GM19351 (cell line): ENCODE results near the gene RBMS3.
"Not testable (repeated sequence)": the region's sequence is repeated elsewhere in the genome, so short reads cannot be mapped to it uniquely, and the experiment has no call there.

Source experiments
- ATAC-seq: cut with Tn5 transposase; IDR thresholded peaks from one replicate; pipeline ENCODE4 v1.9.1; 2021; ENCODE audit warnings: mild to moderate bottlenecking, moderate library complexity; ENCODE audit not compliant: unreplicated experiment

Gene RBMS3

GRCh38 chr3:29473481-29474170 lies 192.8 kb downstream of the RBMS3 start:
- not testable (repeated sequence) for ATAC-seq

GRCh38 chr3:29475305-29475840 lies 194.5 kb downstream of the RBMS3 start:
- no peak for ATAC-seq

- no peak for ATAC-seq
These were observed 195.0 kb downstream of the RBMS3 start for GRCh38 chr3:29475854-29476253.

- no peak for ATAC-seq
These were observed 197.7 kb downstream of the RBMS3 start for GRCh38 chr3:29478611-29479010.

GRCh38 chr3:29481249-29481648 lies 200.4 kb downstream of the RBMS3 start:
- no peak for ATAC-seq

- no peak for ATAC-seq
These were observed 201.3 kb downstream of the RBMS3 start for GRCh38 chr3:29481969-29482767.

GRCh38 chr3:29484633-29485032 lies 203.8 kb downstream of the RBMS3 start:
- no peak for ATAC-seq

GRCh38 chr3:29486096-29486495 lies 205.2 kb downstream of the RBMS3 start:
- ATAC-seq: no peak

- ATAC-seq: no peak
These were observed 206.0 kb downstream of the RBMS3 start for GRCh38 chr3:29486917-29487316.

- ATAC-seq: no peak
These were observed 208.1 kb downstream of the RBMS3 start for GRCh38 chr3:29488922-29489321.

- no peak for ATAC-seq
These were observed 212.2 kb downstream of the RBMS3 start for GRCh38 chr3:29493109-29493508.

- ATAC-seq: no peak
These were observed 213.6 kb downstream of the RBMS3 start for GRCh38 chr3:29494305-29495036.

- no peak for ATAC-seq
These were observed 216.4 kb downstream of the RBMS3 start for GRCh38 chr3:29497282-29497681.

GRCh38 chr3:29502771-29503170 lies 221.9 kb downstream of the RBMS3 start:
- ATAC-seq: no peak

GRCh38 chr3:29503314-29503713 lies 222.4 kb downstream of the RBMS3 start:
- ATAC-seq: no peak

- ATAC-seq: no peak
These were observed 223.1 kb downstream of the RBMS3 start for GRCh38 chr3:29503958-29504357.

- ATAC-seq: no peak
These were observed 225.6 kb downstream of the RBMS3 start for GRCh38 chr3:29506502-29506901.

- no peak for ATAC-seq
These were observed 230.8 kb downstream of the RBMS3 start for GRCh38 chr3:29511701-29512100.

- no peak for ATAC-seq
These were observed 231.8 kb downstream of the RBMS3 start for GRCh38 chr3:29512641-29513040.

- ATAC-seq: no peak
These were observed 232.4 kb downstream of the RBMS3 start for GRCh38 chr3:29513236-29513635.

GRCh38 chr3:29514170-29514569 lies 233.3 kb downstream of the RBMS3 start:
- no peak for ATAC-seq
